Osteoblast (primary cell): ENCODE data around the gene TMSB4X. TPM values are rescaled to one million over a fixed set of nuclear protein-coding genes. Genes with fewer than 3 reads are reported as not detected.

Source experiments
- DNase-seq: peaks from one replicate; pipeline ENCODE4 v3.0.0; 2011; ENCODE audit warnings: low spot score, mixed read lengths; ENCODE audit not compliant: insufficient read length; ENCODE audit errors: missing footprints
- H2AFZ ChIP-seq: 2 replicates; pipeline ENCODE4 v1.6.0; 2011; ENCODE audit warnings: mild to moderate bottlenecking, low read length
- H3K27ac ChIP-seq: 2 replicates; pipeline ENCODE4 v1.5.1; 2011; ENCODE audit warnings: mild to moderate bottlenecking, low read depth, low read length, moderate library complexity
- H3K27me3 ChIP-seq: 2 replicates; pipeline ENCODE4 v1.6.0; 2012; ENCODE audit warnings: mild to moderate bottlenecking, control low read depth, inconsistent platforms, low read length, moderate library complexity; ENCODE audit not compliant: insufficient read depth
- H3K36me3 ChIP-seq: 2 replicates; pipeline ENCODE4 v1.5.1; 2011; ENCODE audit warnings: mild to moderate bottlenecking, low read length, control low read depth, moderate library complexity; ENCODE audit not compliant: insufficient read depth
- H3K4me1 ChIP-seq: 2 replicates; pipeline ENCODE4 v1.5.1; 2011; ENCODE audit warnings: mild to moderate bottlenecking, low read length, control low read depth, moderate library complexity; ENCODE audit not compliant: insufficient read depth
- H3K4me2 ChIP-seq: 2 replicates; pipeline ENCODE4 v1.6.0; 2011; ENCODE audit warnings: mild to moderate bottlenecking, low read length; ENCODE audit not compliant: insufficient read depth
- H3K4me3 ChIP-seq: fragments of 200-600 bp; sonication (generic); 3 replicates; pipeline ENCODE4 v1.5.1; 2012; ENCODE audit warnings: mild to moderate bottlenecking, low read length, inconsistent platforms; ENCODE audit not compliant: insufficient read depth
- H3K79me2 ChIP-seq: 2 replicates; pipeline ENCODE4 v1.6.0; 2012; ENCODE audit warnings: mild to moderate bottlenecking, low read length, control low read depth, inconsistent platforms; ENCODE audit not compliant: insufficient read depth
- H3K9me3 ChIP-seq: 2 replicates; pipeline ENCODE4 v1.5.1; 2011; ENCODE audit warnings: low read depth, low read length, control low read depth
- H4K20me1 ChIP-seq: 2 replicates; pipeline ENCODE4 v1.6.0; 2012; ENCODE audit warnings: mild to moderate bottlenecking, low read length, control low read depth; ENCODE audit not compliant: insufficient read depth
- total RNA-seq: library from RNA; depleted of rRNA; stranded (reverse); fragments of >200 nt; gene quantifications from 2 replicates; pipeline ENCODE4 v1.2.3, GENCODE V29; 2012
- TF ChIP-seq, protein P1 (sequence below): IDR thresholded peaks from 2 replicates; pipeline ENCODE4 v1.5.1; 2011; ENCODE audit warnings: mild to moderate bottlenecking, low read depth, low read length, moderate library complexity; ENCODE audit errors: extremely low read depth

Gene TMSB4X
- total RNA-seq, 1 donor: 5,120 TPM

DNA sequence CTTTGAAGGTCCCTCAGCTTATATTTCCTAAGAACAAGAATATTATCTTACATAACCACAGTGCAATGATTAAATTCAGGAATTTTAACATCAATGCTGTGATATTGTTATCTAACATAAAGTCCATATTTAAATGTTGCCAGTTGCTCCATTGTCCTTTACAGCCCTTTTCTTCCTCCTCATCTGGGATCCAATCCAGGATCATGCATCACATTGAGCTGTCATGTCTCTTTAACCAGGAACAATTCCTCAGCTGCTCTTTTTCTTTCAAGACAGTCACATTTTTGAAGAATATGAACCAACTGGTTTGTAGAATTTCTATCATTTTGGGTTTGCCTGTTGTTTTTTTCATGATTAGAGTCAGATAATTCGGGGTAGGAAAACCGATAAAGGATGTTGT is 12.0 kb downstream of the TMSB4X start:
- H3K4me1 ChIP-seq: peaks cover 14% of the 10 kb centered on the region
- H3K4me3 ChIP-seq: no peak overlapping the region
- no peaks in the 10 kb centered on the region for H3K79me2 ChIP-seq
- H3K36me3 ChIP-seq: no peaks in the 10 kb centered on the region
- H3K9me3 ChIP-seq: no peaks in the 10 kb centered on the region
- no peak overlapping the region for H3K27ac ChIP-seq
- H3K4me2 ChIP-seq: no peak overlapping the region
- TF ChIP-seq, protein P1, sequence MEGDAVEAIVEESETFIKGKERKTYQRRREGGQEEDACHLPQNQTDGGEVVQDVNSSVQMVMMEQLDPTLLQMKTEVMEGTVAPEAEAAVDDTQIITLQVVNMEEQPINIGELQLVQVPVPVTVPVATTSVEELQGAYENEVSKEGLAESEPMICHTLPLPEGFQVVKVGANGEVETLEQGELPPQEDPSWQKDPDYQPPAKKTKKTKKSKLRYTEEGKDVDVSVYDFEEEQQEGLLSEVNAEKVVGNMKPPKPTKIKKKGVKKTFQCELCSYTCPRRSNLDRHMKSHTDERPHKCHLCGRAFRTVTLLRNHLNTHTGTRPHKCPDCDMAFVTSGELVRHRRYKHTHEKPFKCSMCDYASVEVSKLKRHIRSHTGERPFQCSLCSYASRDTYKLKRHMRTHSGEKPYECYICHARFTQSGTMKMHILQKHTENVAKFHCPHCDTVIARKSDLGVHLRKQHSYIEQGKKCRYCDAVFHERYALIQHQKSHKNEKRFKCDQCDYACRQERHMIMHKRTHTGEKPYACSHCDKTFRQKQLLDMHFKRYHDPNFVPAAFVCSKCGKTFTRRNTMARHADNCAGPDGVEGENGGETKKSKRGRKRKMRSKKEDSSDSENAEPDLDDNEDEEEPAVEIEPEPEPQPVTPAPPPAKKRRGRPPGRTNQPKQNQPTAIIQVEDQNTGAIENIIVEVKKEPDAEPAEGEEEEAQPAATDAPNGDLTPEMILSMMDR: no peak
- H2AFZ ChIP-seq: no peak overlapping the region
- no peak for DNase-seq
- no peaks in the 10 kb centered on the region for H3K27me3 ChIP-seq
- H4K20me1 ChIP-seq: no peaks in the 10 kb centered on the region

DNA sequence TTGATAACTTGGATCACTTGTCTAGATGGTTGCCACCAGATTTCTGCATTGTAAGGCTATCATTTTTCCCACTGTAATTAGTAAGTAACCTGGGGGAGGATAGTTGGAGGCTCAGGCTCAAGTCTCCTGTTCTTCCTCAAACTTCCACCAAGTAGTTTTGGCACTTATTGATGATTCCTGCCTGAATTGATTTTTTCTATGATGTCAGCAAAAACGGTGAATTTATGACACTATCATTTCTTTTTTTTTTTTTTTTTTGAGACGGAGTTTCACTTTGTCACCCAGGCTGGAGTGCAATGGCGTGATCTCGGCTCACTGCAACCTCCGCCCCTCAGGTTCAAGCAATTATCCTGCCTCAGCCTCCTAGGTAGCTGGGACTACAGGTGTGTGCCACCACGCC is 12.4 kb downstream of the TMSB4X start:
- no peak overlapping the region for H3K27ac ChIP-seq
- H3K27me3 ChIP-seq: no peaks in the 10 kb centered on the region
- peaks cover 14% of the 10 kb centered on the region for H3K4me1 ChIP-seq
- no peak for DNase-seq
- H3K4me2 ChIP-seq: no peak overlapping the region
- no peak overlapping the region for H3K4me3 ChIP-seq
- H3K9me3 ChIP-seq: no peaks in the 10 kb centered on the region
- TF ChIP-seq, protein P1: no peak
- no peaks in the 10 kb centered on the region for H3K36me3 ChIP-seq
- no peak overlapping the region for H2AFZ ChIP-seq
- no peaks in the 10 kb centered on the region for H3K79me2 ChIP-seq
- H4K20me1 ChIP-seq: no peaks in the 10 kb centered on the region

DNA sequence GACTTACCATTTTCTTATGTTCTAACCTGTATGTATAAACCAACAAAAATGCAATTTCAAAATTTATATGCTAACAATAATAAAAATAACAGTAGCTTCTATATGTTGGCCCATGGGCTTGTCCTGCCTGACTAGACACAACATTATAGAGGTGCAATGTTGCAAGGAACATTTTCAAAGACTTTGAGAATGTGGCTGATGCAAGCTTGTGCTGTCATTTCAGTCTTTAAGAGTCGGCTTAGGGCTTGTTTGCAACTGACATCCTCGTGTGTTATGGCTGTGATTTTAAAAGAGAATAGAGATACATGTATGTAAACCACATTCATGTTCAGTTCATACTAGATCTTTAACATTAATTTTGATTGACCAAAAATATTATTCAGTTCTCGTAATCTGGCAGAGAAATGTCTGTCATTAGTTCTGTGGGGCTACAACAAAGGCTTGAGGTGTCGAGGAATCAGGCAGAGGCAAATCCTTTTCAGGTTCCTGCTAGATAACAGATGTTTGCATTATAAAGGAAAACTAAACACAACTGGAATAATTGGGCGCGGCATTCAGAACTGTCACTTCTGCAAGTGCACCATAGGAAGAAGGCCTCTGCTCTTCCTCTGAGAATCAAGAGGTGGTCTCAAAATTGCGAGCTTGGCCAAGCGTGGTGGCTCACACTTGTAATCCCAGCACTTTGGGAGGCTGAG is 13.1 kb downstream of the TMSB4X start:
- no peak overlapping the region for H3K27ac ChIP-seq
- H3K9me3 ChIP-seq: no peaks in the 10 kb centered on the region
- H3K4me1 ChIP-seq: peaks cover 14% of the 10 kb centered on the region
- no peaks in the 10 kb centered on the region for H3K36me3 ChIP-seq
- H3K79me2 ChIP-seq: no peaks in the 10 kb centered on the region
- TF ChIP-seq, protein P1: no peak
- H3K4me3 ChIP-seq: no peak overlapping the region
- no peaks in the 10 kb centered on the region for H4K20me1 ChIP-seq
- no peak for DNase-seq
- no peak overlapping the region for H3K4me2 ChIP-seq
- H3K27me3 ChIP-seq: no peaks in the 10 kb centered on the region
- no peak overlapping the region for H2AFZ ChIP-seq

DNA sequence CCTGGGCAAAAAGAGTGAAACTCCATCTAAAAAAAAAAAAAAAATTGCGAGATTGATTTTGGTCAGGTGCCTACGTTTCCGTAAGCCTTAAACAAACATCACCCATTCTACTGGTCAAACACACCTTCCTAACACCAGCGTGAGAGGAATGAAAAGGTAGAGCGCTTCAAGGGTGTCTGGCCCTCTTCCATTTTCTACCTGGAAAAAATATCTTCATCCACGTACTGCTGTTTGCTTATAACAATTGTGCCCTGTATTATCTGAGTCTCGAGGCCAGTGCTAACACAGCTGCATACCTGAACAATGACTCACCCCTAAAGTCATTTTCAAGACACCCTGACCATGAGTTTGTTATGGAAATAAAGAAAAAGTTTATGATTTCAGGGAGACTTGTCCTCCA is 13.9 kb downstream of the TMSB4X start:
- Histone ChIP-seq H3K4me2 (no peak overlapping the region), H3K27ac (no peak overlapping the region), H3K27me3 (no peaks in the 10 kb centered on the region), H3K36me3 (no peaks in the 10 kb centered on the region), H3K4me1 (peaks cover 14% of the 10 kb centered on the region), H2AFZ (no peak overlapping the region), H3K79me2 (no peaks in the 10 kb centered on the region), H4K20me1 (no peaks in the 10 kb centered on the region), H3K4me3 (no peak overlapping the region), H3K9me3 (no peaks in the 10 kb centered on the region)
- DNase-seq: no peak
- TF ChIP-seq, protein P1: no peak
